ENCODE measurements around the gene NAP1L5. TPM values are rescaled to one million over a fixed set of nuclear protein-coding genes. Genes with fewer than 3 reads are reported as not detected.

Gene NAP1L5
- total RNA-seq, 1 donor from 2014 or later, result 4.4 TPM

DNA sequence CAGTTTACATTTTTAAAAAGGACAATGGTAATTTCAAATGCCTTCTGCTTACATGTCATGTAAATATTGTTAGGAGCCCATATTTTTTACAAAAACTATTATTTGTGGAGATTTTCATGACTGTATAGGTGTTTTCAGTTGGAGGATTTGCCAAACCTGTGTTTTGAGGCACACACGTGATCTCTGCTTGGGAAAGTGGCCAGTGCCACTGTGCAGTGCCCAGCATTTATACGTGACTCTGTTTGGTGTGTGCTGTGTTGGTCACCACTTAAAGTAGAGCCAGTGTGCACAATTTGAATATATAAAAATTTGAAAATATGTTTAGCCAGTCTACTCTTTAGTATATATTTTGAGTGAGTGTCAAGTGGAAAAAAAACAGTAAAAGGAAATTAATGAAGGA lies 26.8 kb upstream of the NAP1L5 start:
- TF ChIP-seq, protein P1, sequence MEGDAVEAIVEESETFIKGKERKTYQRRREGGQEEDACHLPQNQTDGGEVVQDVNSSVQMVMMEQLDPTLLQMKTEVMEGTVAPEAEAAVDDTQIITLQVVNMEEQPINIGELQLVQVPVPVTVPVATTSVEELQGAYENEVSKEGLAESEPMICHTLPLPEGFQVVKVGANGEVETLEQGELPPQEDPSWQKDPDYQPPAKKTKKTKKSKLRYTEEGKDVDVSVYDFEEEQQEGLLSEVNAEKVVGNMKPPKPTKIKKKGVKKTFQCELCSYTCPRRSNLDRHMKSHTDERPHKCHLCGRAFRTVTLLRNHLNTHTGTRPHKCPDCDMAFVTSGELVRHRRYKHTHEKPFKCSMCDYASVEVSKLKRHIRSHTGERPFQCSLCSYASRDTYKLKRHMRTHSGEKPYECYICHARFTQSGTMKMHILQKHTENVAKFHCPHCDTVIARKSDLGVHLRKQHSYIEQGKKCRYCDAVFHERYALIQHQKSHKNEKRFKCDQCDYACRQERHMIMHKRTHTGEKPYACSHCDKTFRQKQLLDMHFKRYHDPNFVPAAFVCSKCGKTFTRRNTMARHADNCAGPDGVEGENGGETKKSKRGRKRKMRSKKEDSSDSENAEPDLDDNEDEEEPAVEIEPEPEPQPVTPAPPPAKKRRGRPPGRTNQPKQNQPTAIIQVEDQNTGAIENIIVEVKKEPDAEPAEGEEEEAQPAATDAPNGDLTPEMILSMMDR (IDR thresholded peaks at IDR 0.05; ENCODE audit: unreplicated experiment), result no peak
- no peaks in the 10 kb centered on the region for H3K27me3 Mint-ChIP-seq (ENCODE audit: unreplicated experiment)
- peaks cover 15% of the 10 kb centered on the region for H3K36me3 Mint-ChIP-seq (ENCODE audit: low read depth, unreplicated experiment)
- H3K4me3 Mint-ChIP-seq (ENCODE audit: unreplicated experiment), result no peak overlapping the region
- no peaks in the 10 kb centered on the region for H3K4me1 Mint-ChIP-seq (ENCODE audit: unreplicated experiment)
- H3K27ac Mint-ChIP-seq (ENCODE audit: unreplicated experiment), result no peak overlapping the region
- DNase-seq (ENCODE audit: low spot score), result no peak
- no peaks in the 10 kb centered on the region for H3K9me3 Mint-ChIP-seq (ENCODE audit: unreplicated experiment)

DNA sequence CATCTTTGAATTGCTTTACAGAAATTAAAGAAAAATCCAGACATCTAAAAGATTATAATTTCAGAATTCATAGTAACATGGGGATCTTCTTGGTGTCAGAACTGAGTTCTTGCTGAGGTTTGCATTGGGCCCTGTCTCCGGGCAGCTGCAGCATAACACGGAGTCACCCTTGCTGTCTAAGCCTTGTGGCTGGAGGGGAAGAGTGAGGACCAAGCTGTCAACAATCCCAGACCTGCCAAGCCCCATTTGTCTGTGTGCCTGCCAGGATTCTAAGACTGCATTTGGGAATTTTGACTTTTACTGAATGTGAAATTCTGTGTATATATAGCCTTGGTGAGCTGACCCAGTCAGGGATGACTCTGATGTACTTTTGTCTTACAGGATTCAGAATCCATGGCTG lies 25.2 kb upstream of the NAP1L5 start:
- Mint-ChIP-seq H3K36me3 (ENCODE audit: low read depth, unreplicated experiment) (peaks cover 22% of the 10 kb centered on the region), H3K4me1 (ENCODE audit: unreplicated experiment) (no peaks in the 10 kb centered on the region), H3K4me3 (ENCODE audit: unreplicated experiment) (no peak overlapping the region), H3K27ac (ENCODE audit: unreplicated experiment) (no peak overlapping the region), H3K9me3 (ENCODE audit: unreplicated experiment) (no peaks in the 10 kb centered on the region), H3K27me3 (ENCODE audit: unreplicated experiment) (no peaks in the 10 kb centered on the region)
- no peak for DNase-seq (ENCODE audit: low spot score)
- TF ChIP-seq, protein P1 (IDR thresholded peaks at IDR 0.05; ENCODE audit: unreplicated experiment), result no peak

DNA sequence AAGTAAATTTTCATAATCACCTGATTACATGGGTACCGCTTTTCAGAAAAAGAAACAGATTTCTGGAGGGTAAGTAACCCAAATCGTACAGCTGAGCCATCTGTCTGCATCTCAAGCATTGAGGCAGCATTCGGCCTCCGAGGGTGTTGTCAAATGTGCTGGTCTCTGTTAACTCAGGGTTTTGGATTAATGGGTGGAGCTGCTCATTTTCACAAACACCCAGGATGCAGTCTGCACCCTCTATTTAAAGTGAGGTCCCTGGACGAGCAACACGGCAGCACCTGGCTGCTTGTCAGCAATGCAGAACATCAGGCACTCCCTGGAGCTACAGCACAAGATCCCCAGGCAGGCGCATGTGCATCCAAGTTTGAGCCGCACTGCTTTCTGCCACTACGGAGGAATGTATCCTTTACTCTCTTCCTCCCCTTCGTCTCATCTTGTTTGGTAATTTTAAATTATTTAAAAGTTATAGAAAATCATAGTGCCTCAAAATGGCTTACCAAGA lies 24.7 kb upstream of the NAP1L5 start:
- H3K4me3 Mint-ChIP-seq (ENCODE audit: unreplicated experiment), result no peak overlapping the region
- TF ChIP-seq, protein P1 (IDR thresholded peaks at IDR 0.05; ENCODE audit: unreplicated experiment), result no peak
- no peak for DNase-seq (ENCODE audit: low spot score)
- peaks cover 23% of the 10 kb centered on the region for H3K36me3 Mint-ChIP-seq (ENCODE audit: low read depth, unreplicated experiment)
- H3K9me3 Mint-ChIP-seq (ENCODE audit: unreplicated experiment), result no peaks in the 10 kb centered on the region
- H3K27me3 Mint-ChIP-seq (ENCODE audit: unreplicated experiment), result no peaks in the 10 kb centered on the region
- H3K4me1 Mint-ChIP-seq (ENCODE audit: unreplicated experiment), result no peaks in the 10 kb centered on the region
- H3K27ac Mint-ChIP-seq (ENCODE audit: unreplicated experiment), result no peak overlapping the region

DNA sequence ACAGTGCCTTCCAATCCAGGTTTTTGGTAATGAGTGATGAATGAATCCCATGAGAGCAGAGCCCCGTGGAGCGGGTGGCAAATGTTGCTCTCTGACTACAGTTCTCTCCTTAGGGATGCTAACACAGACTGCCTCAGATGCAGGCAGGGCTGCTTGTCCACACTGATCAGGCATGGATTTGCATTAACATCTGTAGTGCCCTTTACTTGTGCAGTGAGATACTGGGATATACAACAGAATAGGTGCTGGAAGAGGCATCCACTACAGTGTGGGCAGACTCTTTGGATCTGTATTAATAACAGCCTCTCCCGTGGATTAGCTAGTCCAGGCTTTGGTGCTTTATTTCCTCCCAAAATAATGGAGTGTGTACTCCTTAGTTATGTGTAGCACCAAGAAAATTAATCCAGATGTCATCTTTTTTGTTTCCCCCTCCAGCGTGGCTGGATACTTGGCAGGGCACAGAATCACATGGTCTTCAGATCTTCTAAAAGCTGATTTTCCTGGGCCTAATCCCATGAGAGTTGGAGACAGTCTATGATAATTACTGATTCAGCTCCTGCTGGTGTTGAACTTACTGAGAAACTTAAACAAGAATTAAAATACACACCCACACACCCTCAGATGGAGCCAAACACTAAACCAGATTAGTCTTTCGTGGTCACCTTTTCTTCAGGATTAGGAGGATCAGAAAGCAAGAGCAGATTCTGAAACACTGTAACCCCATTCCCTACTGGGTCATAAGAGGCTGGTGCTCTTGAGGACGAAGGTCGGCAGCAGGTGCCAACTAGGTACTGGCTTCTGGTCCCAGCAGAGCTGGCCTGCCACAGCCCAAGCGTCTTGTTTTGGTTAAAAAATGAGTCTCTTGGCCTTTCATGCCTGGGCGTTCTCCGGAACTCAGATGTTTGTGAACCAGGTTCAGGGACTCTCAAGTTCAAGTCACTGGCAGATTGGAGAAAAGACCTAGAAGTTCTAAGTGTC lies 23.1 kb upstream of the NAP1L5 start:
- peaks cover 1% of the 10 kb centered on the region for H3K27me3 Mint-ChIP-seq (ENCODE audit: unreplicated experiment)
- no peak overlapping the region for H3K27ac Mint-ChIP-seq (ENCODE audit: unreplicated experiment)
- H3K9me3 Mint-ChIP-seq (ENCODE audit: unreplicated experiment), result no peaks in the 10 kb centered on the region
- no peaks in the 10 kb centered on the region for H3K4me1 Mint-ChIP-seq (ENCODE audit: unreplicated experiment)
- no peak overlapping the region for H3K4me3 Mint-ChIP-seq (ENCODE audit: unreplicated experiment)
- TF ChIP-seq, protein P1 (IDR thresholded peaks at IDR 0.05; ENCODE audit: unreplicated experiment), result no peak
- H3K36me3 Mint-ChIP-seq (ENCODE audit: low read depth, unreplicated experiment), result peaks cover 33% of the 10 kb centered on the region
- DNase-seq (ENCODE audit: low spot score), result no peak

DNA sequence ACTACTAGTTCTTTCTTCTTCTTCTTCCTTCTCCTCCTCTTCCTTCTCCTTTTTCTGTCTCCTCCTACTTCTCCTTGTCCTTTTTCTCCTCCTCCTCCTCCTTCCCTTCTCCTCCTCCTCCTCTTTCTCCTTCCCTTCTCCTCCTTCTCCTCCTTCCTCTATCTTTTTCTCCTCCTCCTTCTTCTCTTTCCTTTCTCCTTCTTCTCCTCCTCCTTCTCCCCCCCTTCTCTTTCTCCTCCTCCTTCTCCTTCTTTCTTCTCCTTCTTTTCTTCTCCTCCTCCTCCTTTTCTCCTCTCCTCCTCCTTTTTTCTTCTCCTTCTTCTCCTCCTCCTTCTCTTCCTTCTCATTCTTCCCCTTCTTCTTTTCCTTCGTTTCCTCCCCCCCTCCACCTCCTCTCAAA lies 21.8 kb upstream of the NAP1L5 start:
- Mint-ChIP-seq H3K4me1 (ENCODE audit: unreplicated experiment) (no peaks in the 10 kb centered on the region), H3K4me3 (ENCODE audit: unreplicated experiment) (no peak overlapping the region), H3K36me3 (ENCODE audit: low read depth, unreplicated experiment) (peaks cover 34% of the 10 kb centered on the region), H3K9me3 (ENCODE audit: unreplicated experiment) (no peaks in the 10 kb centered on the region), H3K27ac (ENCODE audit: unreplicated experiment) (no peak overlapping the region), H3K27me3 (ENCODE audit: unreplicated experiment) (peaks cover 1% of the 10 kb centered on the region)
- TF ChIP-seq, protein P1 (IDR thresholded peaks at IDR 0.05; ENCODE audit: unreplicated experiment), result no peak
- no peak for DNase-seq (ENCODE audit: low spot score)
